Activated CD4-positive, alpha-beta T cell treated with anti-CD3 and anti-CD28 coated beads for 24 hours (primary cell): ENCODE results near the gene PLPPR1.
"Not testable (repeated sequence)": the region's sequence is repeated elsewhere in the genome, so short reads cannot be mapped to it uniquely, and the experiment has no call there.

Experiments used
- DNase-seq, 2 donors: peaks; one replicate each; pipeline ENCODE4 v3.0.0-alpha.2; 2020; ENCODE audit warnings: low read depth in 2 of 2

The PLPPR1 gene

DNA sequence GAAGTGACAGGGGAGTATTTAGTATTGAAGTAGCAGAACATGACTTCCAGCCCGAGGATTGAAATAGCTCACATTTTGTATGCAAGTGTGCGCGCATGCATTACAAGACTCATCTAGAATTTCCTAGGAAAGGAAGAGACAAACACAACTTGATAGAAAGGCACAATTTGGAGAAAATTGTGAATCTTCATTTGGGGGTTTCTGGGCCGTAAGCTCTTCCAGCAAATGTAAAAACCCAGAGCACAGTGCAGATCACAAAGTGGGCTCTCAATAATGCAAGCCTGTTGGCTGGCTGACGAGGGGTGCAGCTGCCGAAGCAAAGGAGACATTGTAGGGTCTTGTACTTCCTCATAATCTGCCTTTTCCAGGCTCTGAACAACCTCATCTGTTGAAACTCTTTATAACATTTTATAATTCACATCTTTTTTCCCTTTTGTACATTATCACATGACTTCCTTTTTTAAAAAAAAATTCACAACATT lies 247.3 kb downstream of the PLPPR1 start:
- no peak for DNase-seq

DNA sequence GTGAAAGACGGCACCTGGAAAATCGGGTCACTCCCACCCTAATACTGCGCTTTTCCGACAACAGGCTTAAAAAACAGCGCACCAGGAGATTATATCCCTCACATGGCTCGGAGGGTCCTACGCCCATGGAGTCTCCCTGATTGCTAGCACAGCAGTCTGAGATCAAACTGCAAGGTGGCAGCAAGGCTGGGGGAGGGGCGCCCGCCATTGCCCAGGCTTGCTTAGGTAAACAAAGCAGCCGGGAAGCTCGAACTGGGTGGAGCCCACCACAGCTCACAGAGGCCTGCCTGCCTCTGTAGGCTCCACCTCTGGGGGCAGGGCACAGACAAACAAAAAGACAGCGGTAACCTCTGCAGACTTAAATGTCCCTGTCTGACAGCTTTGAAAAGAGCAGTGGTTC lies 262.5 kb downstream of the PLPPR1 start:
- not testable (repeated sequence) for DNase-seq

DNA sequence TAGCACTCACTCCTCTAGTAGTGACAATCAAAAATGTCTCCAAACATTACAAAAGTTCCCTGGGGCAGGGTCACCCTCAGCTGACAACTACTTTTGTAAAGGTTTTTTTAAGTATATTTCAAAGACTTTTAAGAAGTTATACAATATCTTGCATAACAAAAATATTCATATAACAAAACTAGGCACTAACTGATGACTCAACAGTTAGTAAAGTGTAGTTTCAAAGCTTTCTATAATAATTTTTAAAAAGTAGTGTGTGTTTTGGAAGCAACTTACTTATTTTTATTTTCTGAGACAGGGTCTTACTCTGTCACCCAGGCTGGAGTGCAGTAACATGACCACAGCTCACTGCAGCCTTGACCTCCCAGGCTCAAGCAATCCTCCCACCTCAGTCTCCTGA lies 271.4 kb downstream of the PLPPR1 start:
- no peak for DNase-seq

DNA sequence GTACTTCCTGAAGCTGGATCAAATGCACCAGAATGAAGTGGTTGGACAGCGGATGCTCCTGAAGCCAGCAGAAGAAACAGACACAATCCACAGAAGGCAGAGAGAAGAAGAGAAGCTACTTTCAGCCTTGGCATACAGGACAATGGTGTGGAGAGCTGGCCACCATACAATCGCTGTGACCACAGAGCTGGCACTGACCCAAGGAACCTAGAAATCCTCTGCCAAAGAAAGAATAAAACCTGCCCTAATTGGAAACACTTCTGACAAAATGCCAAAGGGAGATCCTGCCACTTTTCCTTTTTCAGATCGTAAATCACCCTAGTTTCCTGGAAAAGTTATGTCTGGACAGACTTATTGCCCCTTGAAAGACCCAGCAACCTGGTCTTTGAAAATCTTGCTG lies 278.5 kb downstream of the PLPPR1 start:
- no peak for DNase-seq

DNA sequence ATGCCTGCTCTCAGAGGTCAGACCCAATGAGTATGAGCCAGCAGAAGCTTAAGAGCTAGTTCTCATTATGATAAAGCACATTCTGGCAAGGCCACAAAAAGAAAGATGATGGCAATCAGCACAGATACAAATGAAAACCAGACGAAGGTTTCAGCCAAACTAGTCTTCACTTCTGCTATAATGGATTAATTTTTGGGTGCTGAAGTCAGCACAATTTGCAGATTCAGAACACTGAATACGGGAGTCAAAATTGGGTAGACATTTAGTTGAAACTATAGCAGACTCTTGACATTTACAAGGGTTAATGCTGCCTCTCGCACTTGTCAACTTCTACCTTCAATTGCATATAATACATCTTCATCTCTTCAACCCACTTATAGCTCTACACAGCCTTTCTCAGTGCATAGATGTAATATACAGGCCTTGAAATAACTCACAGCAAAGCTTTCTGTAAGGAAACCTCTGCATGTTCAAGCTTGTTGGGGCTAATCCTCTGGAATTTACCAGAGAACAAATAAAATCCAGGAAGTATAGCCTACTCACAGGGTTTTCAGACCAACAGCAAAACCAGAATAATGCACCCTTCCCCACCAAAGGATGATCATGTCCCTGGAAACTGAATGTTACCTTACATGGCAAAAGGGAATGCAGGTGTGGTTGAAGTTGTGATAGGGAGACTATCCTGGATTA lies 279.1 kb downstream of the PLPPR1 start:
- DNase-seq: no peak

- no peak for DNase-seq
These were observed 280.6 kb downstream of the PLPPR1 start for GRCh38 chr9:101309139-101309538.

- DNase-seq: no peak
These were observed 282.7 kb downstream of the PLPPR1 start for GRCh38 chr9:101311191-101311590.

GRCh38 chr9:101311758-101312420 lies 283.4 kb downstream of the PLPPR1 start:
- DNase-seq: peak in 1 of 2 donors; percentile 8

DNA sequence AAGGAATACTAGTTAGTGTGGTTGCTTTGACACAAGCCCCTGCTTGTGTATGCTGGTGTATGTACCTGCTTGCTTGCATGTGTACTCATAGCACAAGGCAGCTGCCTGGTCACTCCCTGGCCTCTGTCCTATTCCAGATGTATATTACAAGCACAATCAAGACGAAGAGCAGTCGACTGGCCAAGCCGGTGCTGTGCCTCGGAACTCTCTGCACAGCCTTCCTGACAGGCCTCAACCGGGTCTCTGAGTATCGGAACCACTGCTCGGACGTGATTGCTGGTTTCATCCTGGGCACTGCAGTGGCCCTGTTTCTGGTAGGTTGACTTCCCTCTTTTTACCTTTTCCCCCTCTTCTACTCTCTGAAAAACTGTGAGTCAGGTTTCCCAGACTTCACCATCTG lies 284.1 kb downstream of the PLPPR1 start:
- DNase-seq: no peak

GRCh38 chr9:101315112-101315450 lies 286.6 kb downstream of the PLPPR1 start:
- DNase-seq: no peak

DNA sequence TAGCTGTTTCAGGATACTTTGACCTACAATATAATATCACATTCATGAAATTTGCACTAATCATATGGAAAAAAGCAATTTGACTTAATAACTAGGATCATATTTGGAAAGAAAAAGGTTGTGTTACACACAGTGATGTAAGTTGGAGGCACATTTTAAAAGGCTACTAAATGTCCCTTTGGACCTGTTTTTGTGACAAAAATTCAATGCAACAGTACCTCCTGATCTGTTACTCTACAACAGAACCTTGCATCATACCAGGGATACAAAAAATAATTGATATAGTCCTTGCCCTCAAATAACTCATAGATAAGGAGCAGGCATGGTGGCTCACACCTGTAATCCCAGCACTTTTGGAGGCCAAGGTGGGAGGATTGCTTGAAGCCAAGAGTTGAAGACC lies 289.2 kb downstream of the PLPPR1 start:
- DNase-seq: no peak

DNA sequence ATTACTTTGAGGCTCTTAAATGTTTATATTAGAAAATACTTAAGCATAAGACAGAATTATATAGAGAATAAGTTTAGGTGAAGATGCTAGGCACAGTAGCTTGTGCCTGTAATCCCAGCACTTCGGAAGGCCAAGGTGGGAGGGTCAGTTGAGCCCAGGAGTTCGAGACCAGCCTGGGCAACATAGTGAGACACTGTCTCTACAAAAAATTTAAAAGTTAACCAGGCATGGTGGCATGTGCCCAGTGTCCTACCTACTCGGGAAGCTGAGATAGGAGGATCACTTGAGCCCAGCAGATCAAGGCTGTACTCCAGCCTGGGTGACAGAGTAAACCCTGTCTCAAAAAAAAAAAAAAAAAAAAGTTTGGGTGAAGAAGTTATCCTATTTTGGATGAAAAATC lies 294.6 kb downstream of the PLPPR1 start:
- no peak for DNase-seq

DNA sequence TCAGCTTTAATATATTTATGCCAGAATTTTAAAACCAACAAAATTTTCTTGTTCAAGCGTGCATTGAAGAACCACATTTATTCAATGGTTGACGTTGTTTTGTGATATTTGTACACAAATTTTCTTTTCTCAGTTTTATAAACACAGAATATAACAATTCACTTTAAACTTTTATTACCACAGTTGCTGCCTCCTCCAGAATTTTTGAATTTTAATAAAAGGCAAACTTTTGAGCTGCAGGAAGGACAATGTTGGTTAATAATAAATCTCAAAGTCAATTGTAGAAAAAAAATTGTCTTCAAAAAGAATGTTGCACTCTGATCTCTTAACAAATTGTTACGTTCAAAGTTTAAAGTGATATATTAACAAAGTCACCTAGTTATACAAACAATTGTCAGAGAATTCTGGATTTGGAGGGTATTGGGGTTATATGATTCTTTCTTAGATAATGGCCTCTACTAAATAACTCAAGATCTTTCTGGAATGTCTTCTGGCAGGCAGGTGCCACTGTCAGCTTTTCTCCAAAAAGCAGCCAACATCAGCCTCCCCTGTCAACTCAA lies 295.8 kb downstream of the PLPPR1 start:
- no peak for DNase-seq

DNA sequence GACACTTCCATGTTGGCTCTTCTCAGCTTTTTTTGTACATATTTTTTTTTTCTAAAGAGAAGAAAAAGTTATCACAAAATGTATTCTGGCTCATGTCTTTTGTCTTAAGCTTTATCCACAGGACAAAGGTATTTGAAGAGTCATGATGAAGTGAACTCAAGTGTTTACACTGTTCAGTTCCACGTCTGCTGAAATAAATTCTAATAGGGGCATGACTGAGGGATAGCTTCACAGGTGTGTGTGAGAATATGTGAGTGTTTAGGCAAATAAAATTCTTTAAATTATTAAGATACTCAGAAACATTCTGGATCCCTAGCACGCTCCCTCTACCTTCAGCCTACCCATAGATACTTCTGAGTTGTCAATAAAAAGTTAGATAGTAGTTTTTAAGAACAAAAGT lies 296.5 kb downstream of the PLPPR1 start:
- DNase-seq: no peak

GRCh38 chr9:101326035-101326434 lies 297.5 kb downstream of the PLPPR1 start:
- no peak for DNase-seq

GRCh38 chr9:101326501-101326900 lies 298.0 kb downstream of the PLPPR1 start:
- DNase-seq: no peak

- DNase-seq: not testable (repeated sequence)
These were observed 298.9 kb downstream of the PLPPR1 start for GRCh38 chr9:101327422-101327909.

DNA sequence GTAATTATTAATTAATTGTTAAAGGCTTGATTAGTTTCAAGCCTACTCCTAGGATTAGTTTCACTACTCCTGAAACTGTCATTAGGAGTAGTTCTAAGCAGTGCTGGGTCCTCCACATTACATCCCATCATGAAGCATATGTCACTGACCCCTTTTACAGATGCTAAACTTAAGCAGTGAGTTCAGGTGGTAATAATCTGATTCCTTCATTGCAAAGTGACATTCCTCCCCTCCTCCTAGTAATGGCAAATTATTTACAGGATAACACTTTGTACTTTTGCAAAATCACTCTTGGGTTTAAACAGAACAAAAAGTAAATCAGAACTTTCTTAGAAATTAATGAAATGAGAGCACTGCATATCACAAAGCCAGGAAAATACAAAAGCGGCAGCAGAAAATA lies 303.8 kb downstream of the PLPPR1 start:
- no peak for DNase-seq

DNA sequence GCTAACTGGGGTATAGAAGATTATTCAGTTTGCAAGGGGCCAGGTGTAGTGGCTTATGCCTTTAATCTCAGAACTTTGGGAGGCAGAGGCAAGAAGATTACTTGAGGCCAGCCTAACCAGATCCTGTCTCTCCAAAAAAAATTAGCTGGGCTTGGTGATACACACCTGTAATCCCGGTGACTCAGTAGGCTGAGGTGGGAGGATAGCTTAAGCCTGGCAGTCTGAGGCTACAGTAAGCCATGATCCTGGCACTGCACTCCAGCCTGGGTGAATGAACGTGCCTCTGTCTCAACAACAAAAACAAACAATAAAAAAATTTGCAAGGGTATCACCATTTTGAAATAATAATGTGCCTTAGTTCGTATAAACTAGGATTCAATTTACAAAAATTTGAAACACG lies 305.0 kb downstream of the PLPPR1 start:
- no peak for DNase-seq

- DNase-seq: no peak
These were observed 305.6 kb downstream of the PLPPR1 start for GRCh38 chr9:101333926-101334702.

- no peak for DNase-seq
These were observed 307.6 kb downstream of the PLPPR1 start for GRCh38 chr9:101336091-101336490.

DNA sequence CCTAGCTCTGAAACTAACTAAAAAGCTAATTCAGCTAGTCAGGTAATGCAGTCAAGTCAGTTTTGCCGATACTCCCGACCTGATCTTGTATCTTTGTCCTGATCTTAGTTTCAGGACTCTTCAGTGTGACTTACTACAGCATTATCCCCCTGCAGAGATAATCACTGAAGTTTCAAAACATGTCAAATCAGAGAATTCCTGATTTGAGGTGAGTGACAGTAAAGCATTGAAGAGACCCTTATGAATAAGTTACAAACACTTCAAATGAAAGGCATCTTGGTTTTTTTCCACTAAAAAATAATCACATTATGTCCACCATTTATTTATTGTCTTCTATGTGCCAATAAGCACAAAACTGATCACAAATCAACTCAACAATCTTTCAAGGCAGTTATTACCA lies 308.7 kb downstream of the PLPPR1 start:
- DNase-seq: no peak
